ENCODE data around the gene GRAP. TPM values are rescaled to one million over a fixed set of nuclear protein-coding genes. Genes with fewer than 3 reads are reported as not detected.

Gene GRAP
- total and polyA plus RNA-seq, 2 experiments from 2014 or later, result 0.54 TPM; not detected in 1

DNA sequence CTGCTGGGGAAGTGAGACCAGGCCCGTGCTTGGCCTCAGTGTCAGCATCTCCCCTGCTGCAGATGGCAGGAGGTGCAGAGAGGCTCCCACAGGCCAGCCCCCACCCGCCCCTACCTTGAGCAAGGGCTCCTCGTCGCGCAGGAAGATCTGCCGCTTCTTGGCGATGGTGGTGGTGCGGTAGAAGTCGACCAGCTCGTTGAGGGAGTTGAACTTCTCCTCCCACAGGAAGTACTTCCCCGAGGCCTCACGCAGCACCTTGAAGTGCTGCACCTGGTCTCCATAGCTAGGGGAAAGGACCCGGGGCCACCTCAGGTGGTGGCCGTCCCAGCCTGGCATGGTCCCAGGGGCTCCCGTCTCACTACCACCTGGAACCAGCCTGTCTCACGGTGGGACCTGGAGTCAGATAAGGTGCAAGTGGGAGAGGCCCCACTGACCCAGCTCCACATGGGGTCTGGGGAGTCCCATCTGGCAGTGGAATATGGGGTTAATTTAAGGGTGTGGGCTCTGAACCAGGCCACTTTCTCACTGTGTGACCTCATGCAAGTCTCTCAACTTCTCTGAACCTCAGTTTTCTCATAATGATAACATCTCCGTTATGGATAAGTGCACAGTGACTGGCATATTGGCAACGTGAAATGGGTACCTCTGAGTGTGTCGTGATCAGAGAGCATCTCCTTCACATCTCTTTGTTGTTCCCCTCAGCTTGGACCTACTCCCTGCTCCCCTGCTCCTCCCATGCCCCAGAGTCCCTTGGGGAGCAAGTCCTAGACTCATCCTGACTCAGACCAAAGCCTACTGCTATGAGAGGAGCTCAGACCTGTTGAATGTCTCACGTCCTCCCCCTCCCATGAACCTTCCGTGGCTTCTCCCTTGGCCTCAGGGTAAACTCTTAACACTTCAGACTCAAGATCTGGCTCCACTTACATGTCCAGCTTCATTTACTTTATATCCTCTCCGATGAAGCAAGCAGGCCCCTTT lies 22.4 kb downstream of the GRAP start:
- H3K9me2 ChIP-seq (replicated peaks; ENCODE audit: insufficient read depth), result no peaks in the 10 kb centered on the region
- no peaks in the 10 kb centered on the region for H4K20me1 ChIP-seq (ENCODE audit: insufficient read depth, poor library complexity, severe bottlenecking)
- TF ChIP-seq EZH2phosphoT487 (IDR thresholded peaks at IDR 0.05; ENCODE audit: low read depth, severe bottlenecking, unreplicated experiment) (no peak), EZH2 (IDR thresholded peaks at IDR 0.05; ENCODE audit: borderline replicate concordance) (no peak)
- TF ChIP-seq, protein P1, sequence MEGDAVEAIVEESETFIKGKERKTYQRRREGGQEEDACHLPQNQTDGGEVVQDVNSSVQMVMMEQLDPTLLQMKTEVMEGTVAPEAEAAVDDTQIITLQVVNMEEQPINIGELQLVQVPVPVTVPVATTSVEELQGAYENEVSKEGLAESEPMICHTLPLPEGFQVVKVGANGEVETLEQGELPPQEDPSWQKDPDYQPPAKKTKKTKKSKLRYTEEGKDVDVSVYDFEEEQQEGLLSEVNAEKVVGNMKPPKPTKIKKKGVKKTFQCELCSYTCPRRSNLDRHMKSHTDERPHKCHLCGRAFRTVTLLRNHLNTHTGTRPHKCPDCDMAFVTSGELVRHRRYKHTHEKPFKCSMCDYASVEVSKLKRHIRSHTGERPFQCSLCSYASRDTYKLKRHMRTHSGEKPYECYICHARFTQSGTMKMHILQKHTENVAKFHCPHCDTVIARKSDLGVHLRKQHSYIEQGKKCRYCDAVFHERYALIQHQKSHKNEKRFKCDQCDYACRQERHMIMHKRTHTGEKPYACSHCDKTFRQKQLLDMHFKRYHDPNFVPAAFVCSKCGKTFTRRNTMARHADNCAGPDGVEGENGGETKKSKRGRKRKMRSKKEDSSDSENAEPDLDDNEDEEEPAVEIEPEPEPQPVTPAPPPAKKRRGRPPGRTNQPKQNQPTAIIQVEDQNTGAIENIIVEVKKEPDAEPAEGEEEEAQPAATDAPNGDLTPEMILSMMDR (IDR thresholded peaks at IDR 0.05; ENCODE audit: poor library complexity), result no peak
- no peak overlapping the region for H3K27ac ChIP-seq
- no peaks in the 10 kb centered on the region for H3K4me1 ChIP-seq (ENCODE audit: insufficient read depth)
- H3K27me3 ChIP-seq, result no peaks in the 10 kb centered on the region
- no peaks in the 10 kb centered on the region for H3K79me2 ChIP-seq
- WGBS (ENCODE audit: low lambda C conversion rate, missing lambda C conversion rate), result 88% methylated on average over 22 of the region's 22 CpGs
- no peak overlapping the region for H3K4me2 ChIP-seq
- DNase-seq (ENCODE audit: low spot score), result no peak
- no peak overlapping the region for H2AFZ ChIP-seq
- no peaks in the 10 kb centered on the region for H3K36me3 ChIP-seq (replicated peaks; ENCODE audit: insufficient read depth, low read depth)
- no peak overlapping the region for H3K4me3 ChIP-seq
- H3K9me3 ChIP-seq (ENCODE audit: low read depth), result no peaks in the 10 kb centered on the region

DNA sequence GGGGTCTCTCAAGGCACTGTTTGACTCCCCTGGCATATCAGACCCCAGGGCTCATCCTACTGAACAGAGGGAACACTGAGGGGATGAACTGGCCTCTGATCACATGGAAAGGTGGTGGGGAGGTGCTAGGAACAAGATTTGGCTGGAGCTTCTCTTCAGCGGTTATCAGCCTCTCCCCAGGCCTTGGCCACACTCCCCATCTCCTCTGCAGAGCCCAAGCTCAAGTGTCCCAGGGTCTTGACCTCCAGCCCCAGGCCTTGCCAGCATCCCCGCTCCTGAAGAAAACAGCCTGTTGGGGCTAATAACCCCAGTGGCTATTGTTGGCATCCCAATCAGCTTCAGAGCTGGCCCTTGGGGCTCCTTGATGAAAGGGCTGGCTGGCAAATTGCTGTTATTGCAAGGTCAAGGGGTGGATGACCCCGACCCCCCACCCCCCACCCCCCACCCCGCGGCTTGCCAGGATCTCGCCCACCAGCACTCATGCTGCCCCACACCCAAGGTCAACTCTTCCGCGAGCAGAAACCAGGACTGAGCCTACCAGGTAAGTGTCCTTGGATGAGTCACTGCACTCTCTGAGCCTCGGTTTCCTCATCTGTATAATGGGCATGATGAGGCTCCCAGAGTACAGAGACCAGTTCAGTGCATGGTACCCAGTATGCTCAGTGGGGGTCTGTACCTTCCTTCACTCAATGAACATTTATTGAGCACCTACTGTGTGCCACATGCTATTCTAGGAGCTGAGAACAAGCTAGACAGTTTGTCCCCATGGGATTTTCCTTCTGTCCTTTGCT lies 23.4 kb downstream of the GRAP start:
- DNase-seq (ENCODE audit: low spot score), result no peak
- Histone ChIP-seq H3K4me1 (ENCODE audit: insufficient read depth) (no peaks in the 10 kb centered on the region), H4K20me1 (ENCODE audit: insufficient read depth, poor library complexity, severe bottlenecking) (no peaks in the 10 kb centered on the region), H3K27me3 (no peaks in the 10 kb centered on the region), H3K27ac (no peak overlapping the region), H3K9me3 (ENCODE audit: low read depth) (no peaks in the 10 kb centered on the region), H3K4me2 (no peak overlapping the region), H3K9me2 (replicated peaks; ENCODE audit: insufficient read depth) (no peaks in the 10 kb centered on the region), H3K36me3 (replicated peaks; ENCODE audit: insufficient read depth, low read depth) (no peaks in the 10 kb centered on the region), H3K79me2 (no peaks in the 10 kb centered on the region), H3K4me3 (no peak overlapping the region), H2AFZ (no peak overlapping the region)
- 96% methylated on average over 8 of the region's 9 CpGs for WGBS (ENCODE audit: low lambda C conversion rate, missing lambda C conversion rate)
- TF ChIP-seq, protein P1 (IDR thresholded peaks at IDR 0.05; ENCODE audit: poor library complexity), result no peak
- TF ChIP-seq EZH2phosphoT487 (IDR thresholded peaks at IDR 0.05; ENCODE audit: low read depth, severe bottlenecking, unreplicated experiment), result no peak
- no peak for TF ChIP-seq EZH2 (IDR thresholded peaks at IDR 0.05; ENCODE audit: borderline replicate concordance)

DNA sequence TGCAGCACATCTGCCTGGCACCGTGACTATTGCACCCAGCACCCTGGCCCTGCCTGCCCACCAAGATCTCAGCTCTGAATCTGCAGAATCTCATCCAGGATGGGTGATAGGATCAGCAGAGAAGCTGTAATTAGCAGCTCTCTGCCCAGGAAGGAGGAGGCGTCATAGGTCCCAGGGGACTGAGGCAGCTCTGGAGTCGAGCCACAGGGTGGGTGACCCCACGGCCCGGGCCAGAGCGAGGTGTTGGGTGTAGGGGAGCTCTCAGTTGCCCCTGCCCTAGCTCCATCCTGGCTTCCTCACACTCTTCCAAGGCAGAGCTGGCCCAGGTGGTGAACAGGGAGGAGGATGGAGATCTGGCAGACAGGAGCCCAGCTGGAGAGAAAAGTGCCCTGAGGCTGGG lies 24.0 kb downstream of the GRAP start:
- Histone ChIP-seq H3K27ac (no peak overlapping the region), H3K4me3 (no peak overlapping the region), H3K4me2 (no peak overlapping the region), H2AFZ (no peak overlapping the region), H3K9me2 (replicated peaks; ENCODE audit: insufficient read depth) (no peaks in the 10 kb centered on the region), H4K20me1 (ENCODE audit: insufficient read depth, poor library complexity, severe bottlenecking) (no peaks in the 10 kb centered on the region), H3K79me2 (no peaks in the 10 kb centered on the region), H3K36me3 (replicated peaks; ENCODE audit: insufficient read depth, low read depth) (no peaks in the 10 kb centered on the region), H3K27me3 (no peaks in the 10 kb centered on the region), H3K9me3 (ENCODE audit: low read depth) (no peaks in the 10 kb centered on the region), H3K4me1 (ENCODE audit: insufficient read depth) (no peaks in the 10 kb centered on the region)
- DNase-seq (ENCODE audit: low spot score), result no peak
- 90% methylated on average over 6 of the region's 6 CpGs for WGBS (ENCODE audit: low lambda C conversion rate, missing lambda C conversion rate)
- TF ChIP-seq EZH2phosphoT487 (IDR thresholded peaks at IDR 0.05; ENCODE audit: low read depth, severe bottlenecking, unreplicated experiment), result no peak
- TF ChIP-seq, protein P1 (IDR thresholded peaks at IDR 0.05; ENCODE audit: poor library complexity), result no peak
- no peak for TF ChIP-seq EZH2 (IDR thresholded peaks at IDR 0.05; ENCODE audit: borderline replicate concordance)
